DMS153 (cell line): ENCODE results near the gene IGF2.

ENCODE experiments used
- DNase-seq: peaks from one replicate; lab custom pipeline; 2025; lab: John Stamatoyannopoulos, UW

IGF2 gene

GRCh38 chr11:2103668-2104523 is 35.3 kb downstream of the IGF2 start:
- DNase-seq, result no peak

DNA sequence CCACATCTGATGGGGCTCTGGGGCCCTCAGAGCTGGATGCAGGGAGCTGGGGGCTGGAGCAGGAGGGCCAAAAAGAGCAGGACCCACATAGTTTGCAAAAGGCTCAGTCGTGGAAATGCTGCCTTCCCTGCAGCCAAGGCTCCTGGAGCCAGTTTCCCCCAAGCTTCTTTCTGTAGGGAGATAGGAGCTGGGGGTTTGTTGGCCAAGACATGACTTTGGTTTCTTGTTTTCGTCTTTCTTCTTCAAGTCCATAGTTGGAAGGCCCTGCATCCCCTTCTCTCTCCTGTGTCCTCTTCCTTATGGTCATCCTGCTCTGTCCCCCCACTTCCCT is 36.3 kb downstream of the IGF2 start:
- DNase-seq, result no peak

- DNase-seq, result no peak
Measured at GRCh38 chr11:2102132-2102882, 36.9 kb downstream of the IGF2 start.

GRCh38 chr11:2101171-2101675 is 38.0 kb downstream of the IGF2 start:
- DNase-seq, result no peak

- peak; percentile 23 for DNase-seq
Measured at GRCh38 chr11:2100361-2101170, 38.6 kb downstream of the IGF2 start.

GRCh38 chr11:2099516-2100349 is 39.5 kb downstream of the IGF2 start:
- DNase-seq, result peak; percentile 61

DNA sequence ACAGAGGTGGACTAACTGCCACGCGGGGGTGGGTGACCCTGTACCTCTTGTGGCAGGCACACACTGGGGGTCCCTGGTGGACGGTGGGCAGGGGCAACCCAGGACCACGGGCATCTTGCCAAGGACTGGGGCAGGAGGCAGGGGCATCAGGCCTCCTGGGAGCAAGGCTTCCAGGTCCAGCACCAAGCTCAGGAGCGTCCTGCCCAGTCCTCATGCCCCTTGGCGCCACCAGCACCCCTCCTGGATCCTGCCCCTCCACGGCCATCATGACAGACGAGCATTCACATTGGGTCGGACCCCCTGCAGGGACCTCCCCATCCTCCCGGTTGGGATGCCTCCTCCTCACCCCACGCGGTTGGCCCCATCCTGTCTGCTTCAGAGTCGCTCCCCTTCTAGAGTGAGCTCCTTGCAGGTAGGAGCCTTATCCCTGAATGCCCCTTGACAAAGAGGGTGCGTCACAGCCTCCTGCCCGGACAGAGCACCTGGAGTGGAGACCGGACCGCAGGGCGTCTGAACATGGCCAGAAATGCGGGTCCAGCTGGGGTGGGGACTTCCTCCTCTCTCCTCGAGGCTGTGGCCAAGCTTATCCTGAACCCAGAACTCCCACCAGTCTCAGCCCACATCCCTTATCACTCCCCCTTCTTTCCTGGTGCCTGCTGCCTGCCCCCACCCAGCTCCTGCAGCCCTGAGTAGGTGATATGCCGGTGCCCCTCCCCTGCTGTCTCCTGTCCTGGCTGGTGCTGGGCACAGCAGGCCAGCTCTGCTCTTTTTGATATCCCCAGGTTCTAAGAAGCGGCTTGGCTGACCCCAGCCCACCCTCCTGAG is 40.3 kb downstream of the IGF2 start:
- no peak for DNase-seq

- no peak for DNase-seq
Measured at GRCh38 chr11:2097998-2098690, 41.0 kb downstream of the IGF2 start.

- DNase-seq, result no peak
Measured at GRCh38 chr11:2097356-2097997, 41.7 kb downstream of the IGF2 start.

GRCh38 chr11:2096919-2097301 is 42.3 kb downstream of the IGF2 start:
- DNase-seq, result no peak

- no peak for DNase-seq
Measured at GRCh38 chr11:2096011-2096918, 42.9 kb downstream of the IGF2 start.

DNA sequence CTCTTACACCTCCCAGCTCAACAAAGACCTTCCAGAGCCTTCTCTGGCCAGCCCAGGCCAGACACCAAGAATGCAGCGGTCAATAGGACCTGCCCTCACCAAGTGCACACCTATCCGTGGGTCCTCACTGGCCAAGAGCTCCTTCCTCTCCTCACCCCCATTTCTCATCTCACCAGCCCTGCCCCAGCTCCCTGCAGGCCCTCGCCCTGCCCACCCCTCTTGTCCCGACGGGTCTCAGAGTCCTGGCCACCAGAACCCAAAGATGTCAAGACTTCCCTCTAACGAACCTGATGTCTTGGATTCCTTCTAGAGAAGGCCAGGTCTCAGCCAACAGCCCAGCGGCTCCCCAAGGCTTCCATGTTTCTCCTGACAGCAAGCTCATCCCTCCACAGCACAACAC is 43.6 kb downstream of the IGF2 start:
- DNase-seq, result no peak

- no peak for DNase-seq
Measured at GRCh38 chr11:2095198-2095520, 44.0 kb downstream of the IGF2 start.

DNA sequence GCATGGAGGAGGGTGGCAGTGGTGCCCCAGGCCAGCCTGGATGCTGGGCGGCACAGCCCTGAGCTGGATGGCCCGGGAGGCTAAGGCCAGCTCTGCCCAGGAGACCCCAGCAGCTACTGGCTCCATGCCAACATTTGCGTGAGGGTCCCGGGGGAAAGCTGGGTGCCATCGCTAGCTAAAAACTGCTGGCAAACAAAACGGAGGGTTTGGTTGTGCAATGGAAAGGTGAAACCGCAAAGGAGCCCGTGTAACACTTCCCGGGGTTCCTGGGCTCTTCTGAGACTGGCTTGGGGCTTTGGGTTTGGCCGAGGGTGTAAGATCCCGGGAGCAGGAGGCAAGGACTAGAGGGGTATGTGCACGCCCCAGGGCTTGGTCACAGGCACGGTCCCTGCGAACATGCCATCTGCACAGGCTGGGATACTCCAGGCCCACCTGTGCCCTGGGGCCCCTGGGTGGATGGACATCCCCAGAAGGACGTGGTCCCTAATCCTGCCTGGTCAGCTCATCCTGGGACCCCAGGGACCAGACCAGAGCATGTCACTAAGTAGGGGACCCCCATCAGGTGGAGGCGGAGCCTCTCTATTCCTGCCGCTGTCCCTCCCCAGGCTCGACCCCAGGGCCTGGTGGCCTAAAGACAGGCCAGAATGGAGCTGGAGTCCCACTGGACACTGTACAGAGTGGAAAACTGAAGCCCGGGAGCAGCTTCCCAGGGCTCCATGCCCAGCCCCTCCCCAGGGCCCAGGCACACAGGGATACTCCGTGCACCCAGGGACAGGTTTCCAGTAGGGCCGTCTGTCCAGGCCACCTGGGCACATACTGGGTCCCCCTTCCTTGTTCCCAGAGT is 44.6 kb downstream of the IGF2 start:
- DNase-seq, result no peak

DNA sequence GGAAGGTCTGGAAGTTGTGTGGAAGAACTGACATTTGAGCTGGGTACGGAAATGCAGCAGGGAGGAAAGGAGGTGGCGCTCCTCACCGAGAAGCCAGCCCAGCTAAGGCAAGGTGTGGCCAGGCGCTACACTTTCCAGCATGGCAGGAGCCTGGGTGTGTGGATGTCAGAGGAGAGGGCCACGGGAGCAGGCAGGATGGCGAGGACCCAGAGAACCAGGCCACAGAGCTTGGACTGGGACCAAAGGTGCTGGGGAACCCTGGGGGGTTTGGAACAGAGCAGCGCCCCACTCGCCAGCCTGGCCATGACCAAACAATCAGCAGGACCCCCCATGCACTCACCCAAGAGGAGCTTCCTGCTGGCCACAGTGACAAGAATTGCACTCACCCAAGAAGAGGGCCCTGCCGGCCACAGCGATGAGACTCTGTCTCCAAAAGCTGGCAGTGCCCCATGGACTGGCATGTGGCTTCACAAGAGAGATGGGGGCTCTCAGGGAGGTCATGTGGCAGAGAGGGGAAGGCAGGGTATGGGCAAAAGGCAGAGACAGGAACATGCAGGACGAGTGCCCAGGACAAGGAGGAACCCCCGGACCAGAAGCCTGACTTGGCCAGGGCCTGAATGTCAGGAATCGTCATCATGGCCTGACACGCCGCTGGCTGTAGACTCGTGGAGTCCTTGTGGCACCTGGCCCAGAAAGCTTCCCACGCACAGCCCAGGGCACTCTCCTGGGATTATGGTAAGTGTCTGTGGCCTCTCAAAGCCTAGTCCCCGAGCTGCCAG is 45.4 kb downstream of the IGF2 start:
- no peak for DNase-seq

DNA sequence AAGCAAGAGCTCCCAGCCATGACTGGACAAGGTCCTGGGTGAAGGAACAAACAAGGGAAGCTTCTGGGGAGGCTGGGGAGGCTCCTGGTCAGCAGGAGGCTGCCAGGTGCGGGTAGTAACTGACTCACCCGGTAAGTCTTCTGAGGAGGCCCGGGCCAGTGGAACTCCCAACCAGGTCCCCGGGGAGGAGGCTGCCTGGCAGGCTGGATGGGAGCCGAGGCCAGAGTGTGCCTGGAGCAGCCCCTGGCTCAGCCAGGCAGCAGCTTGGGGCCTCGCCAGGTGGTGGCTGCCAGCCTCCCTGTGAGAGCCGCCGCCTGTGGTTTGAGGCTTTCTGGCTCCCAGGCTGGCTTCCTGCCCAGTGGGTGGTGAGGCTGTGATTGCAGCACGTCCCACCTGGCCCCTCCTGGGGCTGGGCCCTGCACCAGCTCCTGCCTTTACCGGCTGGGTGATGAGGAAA is 46.2 kb downstream of the IGF2 start:
- DNase-seq, result peak; percentile 86

- no peak for DNase-seq
Measured at GRCh38 chr11:2092464-2092910, 46.7 kb downstream of the IGF2 start.
